Fibroblast of skin of left biceps (primary cell): ENCODE measurements around the gene ATG13.
A peak's percentile ranks its signal among the peaks of the same experiment; 100 is the strongest.
"Not testable (repeated sequence)": the region's sequence is repeated elsewhere in the genome, so short reads cannot be mapped to it uniquely, and the experiment has no call there.

Source experiments
- DNase-seq, 2 experiments: peaks; one replicate each; pipeline ENCODE4 v3.0.0-alpha.2; 2013; ENCODE audit warnings: low read depth in 2 of 2

The ATG13 gene

DNA sequence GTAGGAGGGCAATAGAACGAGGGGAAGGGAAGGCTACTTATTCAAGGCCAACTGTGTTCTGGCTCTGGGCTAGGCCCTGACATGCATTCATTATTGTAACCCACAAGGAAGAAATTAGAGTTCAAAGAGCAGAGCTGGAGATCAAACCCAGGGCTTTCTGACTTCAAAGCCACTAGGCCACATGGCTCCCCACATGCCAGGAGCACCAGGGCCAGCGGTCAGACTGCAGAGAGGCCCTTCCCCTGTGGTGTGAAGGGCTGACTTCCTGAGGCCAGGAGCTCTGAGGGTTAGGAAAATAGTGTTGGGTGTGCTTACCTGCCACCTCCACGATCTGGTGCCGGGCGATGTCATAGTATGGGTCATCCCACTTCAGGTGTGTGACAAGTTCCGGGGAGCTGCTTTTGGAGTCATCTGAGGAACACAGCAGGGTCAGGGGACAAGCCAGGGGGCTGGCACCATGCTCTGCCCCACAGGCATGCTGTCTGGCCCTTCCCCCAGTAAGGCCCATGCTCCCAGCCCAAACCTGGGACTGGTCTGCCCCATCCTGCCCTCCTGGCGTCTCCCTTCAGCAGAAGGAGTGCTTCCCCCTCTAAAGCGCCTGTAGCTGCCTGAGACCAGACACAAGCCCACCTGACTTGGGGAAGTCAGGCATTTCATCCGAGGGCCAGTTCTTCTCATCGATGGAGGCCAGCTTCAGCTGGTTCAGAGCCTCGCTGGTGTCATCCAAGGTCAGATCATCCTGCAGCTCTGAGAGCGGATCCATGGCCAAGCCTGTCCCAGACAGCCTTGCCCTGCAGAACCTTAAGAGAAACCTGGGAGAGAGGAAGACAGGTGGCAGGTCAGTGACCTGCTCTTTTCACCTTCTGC, 78.2 kb downstream of the ATG13 start:
- DNase-seq, result no peak

DNA sequence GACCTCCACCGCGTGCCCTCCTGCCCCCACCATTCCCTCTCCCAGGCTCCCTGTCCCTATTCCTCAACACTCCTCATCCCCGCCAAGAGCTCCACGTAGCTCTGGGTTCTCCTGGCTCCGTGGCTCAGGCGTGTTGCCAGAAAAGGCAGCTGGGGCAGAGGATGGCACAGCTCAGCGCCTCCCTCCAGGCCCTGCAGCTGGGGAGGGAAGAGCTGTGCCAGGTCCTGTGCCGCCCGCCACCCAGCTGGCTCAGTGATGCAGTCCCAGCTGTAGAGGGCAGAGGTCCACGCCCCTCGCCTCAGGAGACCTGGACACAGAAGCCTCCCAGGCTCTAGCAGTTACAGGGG, 78.8 kb downstream of the ATG13 start:
- no peak for DNase-seq

DNA sequence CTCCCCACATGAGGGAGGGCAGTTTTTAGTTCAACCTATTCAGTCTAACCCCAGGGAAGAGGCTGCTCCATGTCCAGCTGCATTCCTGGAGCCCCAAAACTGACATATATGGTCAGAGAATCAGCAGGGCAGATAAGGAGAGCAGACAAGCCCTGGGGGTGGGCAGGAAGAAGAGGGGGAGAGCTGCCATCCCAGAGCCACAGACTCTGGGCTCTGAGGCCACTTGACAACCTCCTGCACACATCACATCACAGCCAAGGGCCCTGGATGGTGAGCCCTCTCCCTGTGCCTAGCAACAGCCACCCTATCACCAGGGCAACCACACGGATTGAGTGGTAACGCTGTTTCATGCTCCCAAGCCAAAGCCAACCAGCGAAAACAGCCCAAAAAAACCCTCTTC, 80.0 kb downstream of the ATG13 start:
- DNase-seq, result no peak

DNA sequence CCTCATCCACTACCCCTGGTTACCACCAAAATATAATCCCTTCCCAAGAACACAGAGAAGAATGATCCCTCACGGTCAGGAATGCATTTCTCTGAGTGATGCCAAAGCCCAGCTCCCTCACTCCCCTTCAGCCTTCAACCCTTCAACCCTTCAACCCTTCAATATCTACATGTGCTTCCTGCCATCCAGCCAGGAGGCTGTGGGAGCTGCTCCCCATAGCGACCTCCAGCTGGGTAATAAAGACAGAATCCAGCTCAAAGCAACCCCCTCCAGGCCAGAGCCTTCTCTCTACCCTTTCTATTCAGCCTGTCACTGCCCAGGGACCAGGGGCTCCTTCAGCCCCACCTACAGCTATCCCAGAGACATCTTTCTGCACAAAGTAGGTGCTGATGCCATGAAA, 80.4 kb downstream of the ATG13 start:
- no peak for DNase-seq

DNA sequence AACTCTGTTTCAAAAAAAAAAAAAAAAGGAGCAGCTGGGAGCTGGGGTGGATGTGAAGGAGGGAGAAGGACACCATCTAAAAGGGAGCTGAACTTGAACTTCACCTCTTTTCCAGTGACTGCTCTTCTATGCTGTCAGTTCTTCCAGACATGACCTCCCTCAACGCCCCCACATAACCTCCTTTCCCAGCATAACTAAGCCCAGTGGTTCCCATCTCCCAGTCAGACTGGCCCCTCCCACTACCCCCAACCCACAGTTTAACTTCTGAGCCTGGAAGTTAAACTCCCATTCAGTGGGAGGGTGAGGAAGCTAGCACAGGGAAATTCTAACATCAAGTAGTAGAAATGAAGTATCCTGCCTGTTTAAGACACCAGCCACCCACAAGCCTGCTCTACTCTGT, 81.2 kb downstream of the ATG13 start:
- no peak for DNase-seq

DNA sequence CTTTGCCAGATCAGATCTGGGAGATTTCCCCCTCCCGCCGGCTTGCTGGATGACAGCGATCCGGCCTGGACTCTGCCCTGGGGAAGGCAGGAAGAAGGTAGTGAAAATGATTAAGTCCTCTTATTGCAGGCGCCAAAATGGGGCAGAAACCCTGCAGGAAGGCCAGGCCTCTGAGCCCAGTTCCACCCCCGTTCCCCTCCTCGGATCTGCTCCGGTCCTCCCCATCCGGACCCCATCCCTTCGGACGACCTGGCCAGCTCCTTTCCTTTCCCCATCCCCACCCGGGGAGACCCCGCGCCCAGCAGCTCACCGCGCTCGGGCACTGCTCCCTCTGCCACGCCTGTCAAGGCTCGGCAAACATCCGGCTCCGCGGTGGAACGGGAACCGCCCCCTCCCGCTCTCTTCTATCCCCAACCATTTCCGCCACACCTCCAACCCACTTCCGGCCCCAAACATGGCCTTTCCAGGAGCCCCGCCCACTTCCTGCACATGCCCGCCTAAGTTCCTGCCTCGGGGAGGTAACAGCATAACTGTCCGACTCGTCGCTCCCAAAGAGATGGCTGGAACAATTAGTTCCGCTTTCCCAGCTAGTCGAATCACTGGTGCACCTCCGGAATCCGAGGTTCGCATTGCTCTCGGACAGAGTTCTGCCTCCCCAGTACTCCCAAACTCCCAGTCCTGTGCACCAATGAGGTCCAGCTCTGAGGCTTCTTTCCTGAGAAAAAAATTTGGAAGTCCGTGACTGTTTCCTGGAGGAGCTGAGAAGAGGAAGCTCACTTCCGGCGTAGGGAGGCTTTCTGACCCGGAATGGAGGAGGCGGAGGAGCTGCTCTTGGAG, 83.1 kb downstream of the ATG13 start, which contains the start of the genes ARHGAP1 and ZNF408:
Gene ARHGAP1, minus strand, starts transcription at position 379 of the 837 bp plus-strand sequence. CDS start 4,512 bp downstream, outside the sequence.
Gene ZNF408, plus strand, starts transcription at position 791 of the 837 bp plus-strand sequence. Its CDS starts 17 bp downstream, at position 808.
- DNase-seq, result peak; percentile 94 to 96

DNA sequence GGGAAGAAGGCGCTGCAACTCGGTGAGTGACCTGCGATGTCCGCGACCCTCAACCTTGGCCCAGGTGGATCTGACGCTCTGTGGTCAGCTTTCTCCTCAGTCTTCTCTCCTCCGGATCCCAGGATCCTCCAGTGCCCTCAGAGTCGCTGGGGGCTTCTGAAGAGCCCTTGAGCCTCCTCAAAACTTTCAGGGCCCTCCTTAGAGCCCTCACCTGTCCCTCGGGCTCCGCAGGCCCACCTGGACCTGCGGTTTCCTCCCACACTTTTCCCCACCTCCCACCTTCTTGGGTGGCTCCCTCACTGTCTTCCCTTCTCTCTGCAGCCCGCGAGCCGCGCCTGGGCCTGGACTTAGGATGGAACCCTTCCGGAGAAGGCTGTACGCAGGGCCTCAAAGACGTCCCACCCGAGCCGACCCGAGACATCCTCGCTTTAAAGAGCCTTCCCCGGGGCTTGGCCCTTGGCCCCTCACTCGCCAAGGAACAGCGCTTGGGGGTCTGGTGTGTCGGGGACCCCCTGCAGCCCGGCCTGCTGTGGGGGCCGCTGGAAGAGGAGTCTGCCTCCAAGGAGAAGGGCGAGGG, 83.8 kb downstream of the ATG13 start:
- DNase-seq, result no peak

DNA sequence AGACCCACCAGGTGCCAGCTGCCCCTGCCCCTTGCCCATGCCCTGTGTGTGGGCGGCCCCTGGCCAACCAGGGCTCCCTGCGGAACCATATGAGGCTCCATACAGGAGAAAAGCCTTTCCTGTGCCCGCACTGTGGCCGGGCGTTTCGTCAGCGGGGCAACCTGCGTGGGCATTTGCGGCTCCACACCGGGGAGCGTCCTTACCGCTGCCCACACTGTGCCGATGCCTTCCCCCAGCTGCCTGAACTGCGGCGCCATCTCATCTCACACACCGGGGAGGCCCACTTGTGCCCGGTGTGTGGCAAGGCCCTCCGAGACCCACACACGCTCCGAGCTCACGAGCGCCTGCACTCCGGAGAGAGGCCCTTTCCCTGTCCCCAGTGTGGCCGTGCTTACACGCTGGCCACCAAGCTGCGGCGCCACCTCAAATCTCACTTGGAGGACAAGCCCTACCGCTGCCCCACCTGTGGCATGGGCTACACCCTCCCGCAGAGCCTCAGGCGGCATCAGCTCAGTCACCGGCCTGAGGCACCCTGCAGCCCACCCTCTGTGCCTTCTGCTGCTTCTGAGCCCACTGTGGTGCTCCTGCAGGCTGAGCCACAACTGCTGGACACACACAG, 87.8 kb downstream of the ATG13 start:
- DNase-seq, result no peak

DNA sequence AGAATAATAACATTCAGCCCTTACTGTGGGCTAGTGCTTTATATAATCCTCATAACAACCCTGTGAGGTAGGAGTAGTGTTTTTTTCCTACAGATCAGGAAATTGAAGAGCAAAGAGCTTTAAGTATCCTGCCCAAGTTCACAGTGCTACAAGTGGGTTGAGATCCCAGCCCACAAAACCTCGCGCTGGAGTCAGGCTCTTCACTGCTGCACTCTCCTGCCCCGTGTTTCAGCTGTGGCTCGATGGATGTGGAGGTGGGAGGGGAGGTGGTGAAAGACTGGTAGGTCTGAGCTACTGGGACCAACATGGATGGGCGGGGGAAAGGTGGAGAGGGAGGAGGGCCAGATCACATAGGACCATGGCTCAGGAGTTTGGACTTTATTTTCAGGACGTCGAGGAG, 89.5 kb downstream of the ATG13 start:
- no peak for DNase-seq

DNA sequence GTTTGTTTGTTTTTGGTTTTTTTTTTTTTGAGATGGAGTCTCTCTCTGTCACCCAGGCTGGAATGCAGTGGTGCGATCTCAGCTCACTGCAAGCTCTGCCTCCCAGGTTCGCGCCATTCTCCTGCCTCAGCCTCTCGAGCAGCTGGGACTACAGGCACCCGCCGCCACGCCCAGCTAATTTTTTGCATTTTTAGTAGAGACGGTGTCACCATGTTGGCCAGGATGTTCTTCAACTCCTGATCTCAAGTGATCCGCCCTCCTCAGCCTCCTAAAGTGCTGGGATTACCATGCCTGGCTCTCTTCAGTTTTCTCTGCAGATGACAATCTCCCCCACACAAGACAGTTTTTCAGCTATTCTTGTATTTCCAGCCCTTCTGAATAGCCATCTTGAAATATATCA, 92.0 kb downstream of the ATG13 start:
- not testable (repeated sequence) for DNase-seq

DNA sequence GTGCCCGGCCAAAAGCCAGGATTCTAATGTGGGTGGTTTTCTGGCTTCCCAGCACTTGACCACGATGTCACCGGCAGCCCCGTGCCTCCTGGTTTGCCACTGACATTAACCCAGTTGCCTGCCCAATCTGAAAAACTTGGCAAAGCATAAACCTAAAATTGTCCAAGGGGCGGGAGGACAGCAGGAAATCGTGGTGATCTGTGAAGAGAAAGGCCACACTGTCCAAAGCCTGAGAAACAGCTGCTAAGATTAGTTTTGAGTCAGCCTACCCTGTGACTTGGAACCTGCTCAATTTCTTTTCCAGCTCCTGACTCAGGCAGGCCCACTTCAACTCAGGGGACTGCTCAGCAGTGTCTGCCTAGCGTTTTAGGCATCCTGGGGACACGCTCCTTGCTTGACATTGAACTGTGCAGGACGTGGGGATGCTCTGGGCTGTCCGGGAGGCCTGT, 93.5 kb downstream of the ATG13 start:
- DNase-seq, result peak; percentile 29 to 34

DNA sequence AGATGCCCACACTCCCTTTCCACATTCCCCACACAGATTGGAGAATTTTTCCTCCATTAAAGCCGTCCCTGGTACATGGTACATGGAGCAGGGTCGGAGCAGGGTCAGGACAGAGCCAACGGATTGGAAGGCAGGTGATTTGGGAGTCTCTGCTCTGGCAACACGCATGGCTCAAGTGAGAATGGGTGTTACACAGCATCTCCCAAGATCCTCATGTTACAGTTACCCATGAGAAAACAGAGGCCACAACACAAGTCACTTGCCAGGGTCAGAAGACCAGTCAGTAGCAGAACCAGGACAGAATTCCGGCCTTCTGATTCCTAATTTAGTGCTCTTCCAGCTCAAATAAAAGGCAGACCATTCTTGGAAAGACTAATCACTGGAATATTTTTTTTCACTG, 94.0 kb downstream of the ATG13 start:
- no peak for DNase-seq

DNA sequence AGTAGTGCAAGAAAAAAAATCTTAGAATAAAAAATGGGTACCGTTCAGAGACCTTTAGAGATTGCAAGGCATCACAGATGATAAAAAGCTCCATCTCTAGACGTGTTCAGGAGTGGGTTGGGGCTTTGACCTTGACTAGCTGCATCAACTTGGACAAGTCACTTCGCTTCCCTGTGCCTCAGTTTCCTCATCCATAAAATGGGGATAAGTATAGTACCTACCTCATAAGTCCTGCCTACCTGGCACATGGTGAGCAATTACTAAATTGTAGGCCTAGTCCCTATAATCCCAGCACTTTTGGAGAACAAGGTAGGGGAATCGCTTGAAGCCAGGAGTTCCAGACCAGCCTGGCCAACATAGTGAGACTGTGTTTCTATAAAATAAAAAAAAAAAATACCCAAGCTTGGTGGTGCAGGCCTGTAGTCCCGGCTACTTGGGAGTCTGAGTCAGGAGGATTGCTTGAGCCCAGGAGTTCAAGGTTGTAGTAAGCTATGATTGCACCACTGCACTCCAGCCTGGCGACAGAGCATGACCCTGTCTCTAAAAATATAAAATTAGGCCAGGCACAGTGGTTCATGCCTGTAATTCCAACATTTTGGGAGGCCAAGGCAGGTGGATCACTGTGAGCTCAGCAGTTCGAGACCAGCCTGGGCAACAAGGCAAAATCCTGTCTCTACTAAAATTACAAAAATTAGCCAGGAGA, 95.7 kb downstream of the ATG13 start:
- DNase-seq, result no peak

DNA sequence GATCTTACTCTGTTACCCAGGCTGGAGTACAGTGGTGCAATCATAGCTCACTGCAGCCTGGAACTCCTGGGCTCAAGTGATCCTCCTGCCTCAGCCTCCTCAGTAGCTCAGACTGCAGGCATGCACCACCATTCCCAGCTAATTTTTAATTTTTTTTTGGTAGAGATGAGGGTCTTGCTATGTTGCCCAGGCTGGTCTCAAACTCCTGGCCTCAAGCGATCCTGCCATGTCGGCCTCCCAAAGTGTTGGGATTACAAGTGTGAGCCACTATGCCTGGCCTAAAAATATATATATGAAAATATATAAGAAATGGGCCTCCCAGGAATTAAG, 100.4 kb downstream of the ATG13 start:
- DNase-seq, result not testable (repeated sequence)

DNA sequence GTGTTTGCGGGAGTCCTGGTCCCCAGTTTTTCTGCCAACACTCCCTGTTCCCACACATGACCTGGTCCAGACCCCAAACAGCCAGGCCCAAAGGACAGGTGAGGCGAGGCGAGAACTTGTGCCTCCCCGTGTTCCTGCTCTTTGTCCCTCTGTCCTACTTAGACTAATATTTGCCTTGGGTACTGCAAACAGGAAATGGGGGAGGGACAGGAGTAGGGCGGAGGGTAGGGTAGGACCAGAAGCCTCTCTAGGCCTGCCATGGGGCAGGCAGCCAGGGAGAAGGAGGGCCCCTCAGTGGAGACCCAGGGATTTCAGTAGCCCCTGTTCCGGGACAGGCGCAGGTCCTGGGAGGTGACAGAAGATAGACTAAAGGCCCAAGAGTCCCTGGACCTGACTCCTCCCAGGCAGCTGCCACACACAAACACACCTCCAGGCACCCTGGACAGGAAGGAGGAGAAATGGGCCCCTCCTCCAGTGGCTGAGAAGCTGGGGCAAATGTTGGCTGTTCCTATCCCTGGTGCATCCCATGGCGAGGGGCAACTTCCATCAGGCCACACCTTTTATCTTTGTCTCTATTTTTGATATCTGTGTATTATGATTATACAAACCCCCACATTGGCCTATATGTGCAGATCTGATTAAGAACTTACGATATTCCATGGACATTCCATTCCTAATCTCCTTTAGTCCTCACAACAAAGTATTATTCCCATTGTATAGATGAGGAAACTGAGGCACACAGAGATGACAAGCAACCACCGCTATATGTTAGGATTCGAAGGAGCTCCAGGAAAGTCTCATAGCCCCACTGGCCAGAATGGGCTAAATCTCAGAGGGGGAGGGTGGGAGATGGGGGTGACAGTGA, 101.0 kb downstream of the ATG13 start:
- no peak for DNase-seq

DNA sequence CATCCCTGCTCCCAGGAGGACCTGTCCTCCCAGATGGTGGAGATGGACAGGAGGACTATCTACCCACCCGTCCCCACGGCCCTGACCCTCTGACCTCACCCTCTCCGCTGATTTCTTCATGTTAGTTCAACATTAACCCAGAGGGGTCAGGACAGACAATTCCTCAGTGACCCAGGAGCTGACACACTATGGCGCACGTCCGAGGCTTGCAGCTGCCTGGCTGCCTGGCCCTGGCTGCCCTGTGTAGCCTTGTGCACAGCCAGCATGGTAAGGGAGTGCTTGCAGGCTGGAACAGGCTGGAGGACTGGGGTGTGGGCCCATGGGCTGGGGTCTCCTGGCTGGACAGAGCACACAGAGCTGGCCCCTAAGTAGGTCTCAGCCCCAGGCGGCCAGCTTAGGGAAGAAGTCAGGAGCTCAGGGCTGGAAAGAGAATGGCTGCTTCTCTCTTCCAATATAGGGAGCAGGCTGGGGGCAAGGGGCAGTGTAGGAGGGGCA, 101.7 kb downstream of the ATG13 start, which contains the start of gene F2:
Gene F2, plus strand, starts transcription at position 166 of the 495 bp plus-strand sequence. Its CDS starts 23 bp downstream, at position 189.
- no peak for DNase-seq

DNA sequence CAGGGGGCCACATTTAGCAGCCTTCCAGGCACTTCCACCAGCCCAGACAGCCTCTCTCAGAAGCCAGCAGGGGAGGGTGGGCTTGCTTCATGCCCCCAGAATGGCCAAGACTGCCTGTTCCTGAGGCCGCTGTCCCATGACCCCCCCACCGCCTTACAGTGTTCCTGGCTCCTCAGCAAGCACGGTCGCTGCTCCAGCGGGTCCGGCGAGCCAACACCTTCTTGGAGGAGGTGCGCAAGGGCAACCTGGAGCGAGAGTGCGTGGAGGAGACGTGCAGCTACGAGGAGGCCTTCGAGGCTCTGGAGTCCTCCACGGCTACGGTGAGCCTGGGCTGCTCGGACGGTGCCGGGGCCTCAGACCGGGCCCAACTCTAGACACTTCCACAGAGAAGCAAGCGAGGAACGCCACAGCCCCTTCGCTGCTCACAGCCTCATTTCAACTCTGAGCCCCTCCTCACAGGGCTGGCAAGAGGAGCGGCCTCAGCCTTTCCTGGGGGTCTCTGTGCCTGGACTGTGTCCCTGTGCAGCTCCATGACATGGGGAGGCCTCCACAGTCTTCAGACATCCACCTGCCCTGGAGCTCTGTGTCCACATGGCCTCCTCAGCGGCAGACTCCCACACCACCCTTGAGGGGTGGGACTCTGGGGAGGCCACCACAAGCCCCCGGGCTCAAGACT, 102.3 kb downstream of the ATG13 start:
- DNase-seq, result no peak

DNA sequence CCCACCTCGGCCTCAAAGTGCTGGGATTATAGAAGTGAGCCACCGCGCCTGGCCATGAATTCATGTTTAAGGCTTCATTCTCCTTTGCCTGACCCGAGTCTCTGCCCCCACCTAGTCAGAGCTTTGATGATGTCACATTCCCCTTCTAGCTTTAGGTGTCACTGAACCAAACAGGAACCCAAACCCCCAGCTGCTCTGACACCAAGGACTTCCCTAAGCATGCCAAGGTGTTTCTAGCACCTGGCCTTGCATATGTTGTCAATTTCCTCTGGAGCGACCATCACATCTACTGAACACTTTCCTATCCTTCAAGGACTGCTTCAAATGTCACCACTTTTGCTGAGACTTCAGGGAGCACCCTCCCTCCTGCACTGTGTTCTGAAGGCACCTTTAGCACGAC, 103.9 kb downstream of the ATG13 start:
- no peak for DNase-seq

DNA sequence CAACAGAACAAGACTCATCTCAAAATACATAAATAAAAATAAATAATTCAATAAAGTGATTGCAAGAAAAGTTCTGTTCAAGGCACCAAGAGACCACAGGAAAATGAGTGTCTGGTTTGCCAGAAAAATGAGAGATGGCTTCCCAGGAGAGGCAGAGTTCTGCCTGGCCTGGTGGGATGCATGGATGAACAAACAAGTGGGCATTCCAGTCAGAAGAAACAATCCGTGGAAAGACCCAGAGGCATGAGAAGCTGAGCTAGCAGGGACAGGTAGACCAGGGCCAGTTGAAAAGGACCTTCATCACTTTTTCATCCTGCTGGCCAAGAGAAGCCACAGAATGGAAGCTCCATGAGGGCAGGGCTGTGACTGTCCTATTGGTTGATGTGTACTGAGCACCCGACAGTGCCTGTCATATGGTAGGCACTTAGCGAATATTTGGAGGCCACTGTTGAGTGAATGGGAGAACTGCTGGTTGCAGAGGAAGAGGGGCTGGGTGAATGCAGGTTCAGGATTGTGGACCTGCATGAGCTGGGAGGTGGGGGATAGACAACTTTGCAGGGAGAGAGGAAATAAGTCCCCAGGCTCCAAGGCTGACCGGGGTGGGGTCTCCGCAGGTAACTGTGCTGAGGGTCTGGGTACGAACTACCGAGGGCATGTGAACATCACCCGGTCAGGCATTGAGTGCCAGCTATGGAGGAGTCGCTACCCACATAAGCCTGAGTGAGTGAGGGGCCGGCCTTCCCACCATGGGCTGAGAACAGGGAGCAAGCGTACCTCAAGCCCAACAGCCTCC, 105.4 kb downstream of the ATG13 start:
- no peak for DNase-seq
